ENCODE results near the gene PREX1. TPM values are rescaled to one million over a fixed set of nuclear protein-coding genes. Genes with fewer than 3 reads are reported as not detected.

The PREX1 gene
- total RNA-seq, 2 donors from 2014 or later = 7.4 to 37.9 TPM

DNA sequence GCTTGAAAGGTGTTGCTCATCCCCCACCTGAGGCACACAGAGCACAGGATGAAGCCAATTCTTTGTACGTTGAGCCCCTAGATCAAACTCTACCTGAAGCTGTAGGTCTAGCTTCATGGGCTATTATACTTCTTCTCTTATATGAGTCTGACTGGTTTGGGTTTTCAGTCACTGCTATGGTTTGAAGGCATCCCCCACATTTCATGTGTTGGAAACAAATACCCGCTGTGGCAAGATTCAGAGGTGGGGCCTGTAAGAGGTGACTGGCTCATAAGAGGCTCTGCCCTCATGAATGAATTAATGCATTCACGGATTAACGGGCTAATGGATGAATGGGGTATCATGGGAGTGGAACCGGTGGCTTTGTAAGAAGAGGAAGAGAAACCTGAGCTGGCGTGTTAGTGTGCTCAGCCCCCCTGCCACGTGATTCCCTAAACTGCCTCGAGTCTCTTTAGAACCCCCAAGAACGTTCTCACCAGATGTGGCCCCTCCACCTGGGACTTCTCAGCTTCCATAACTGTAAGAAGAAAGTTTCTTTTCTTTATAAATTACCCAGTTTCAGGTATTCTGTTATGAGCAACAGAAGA, 39.2 kb downstream of the PREX1 start:
- no peaks in the 10 kb centered on the region for H3K27me3 ChIP-seq (replicated peaks; ENCODE audit: insufficient read depth)
- peaks cover 4% of the 10 kb centered on the region for H3K4me1 ChIP-seq (replicated peaks)
- H3K4me3 ChIP-seq = no peak overlapping the region
- TF ChIP-seq, protein P1, sequence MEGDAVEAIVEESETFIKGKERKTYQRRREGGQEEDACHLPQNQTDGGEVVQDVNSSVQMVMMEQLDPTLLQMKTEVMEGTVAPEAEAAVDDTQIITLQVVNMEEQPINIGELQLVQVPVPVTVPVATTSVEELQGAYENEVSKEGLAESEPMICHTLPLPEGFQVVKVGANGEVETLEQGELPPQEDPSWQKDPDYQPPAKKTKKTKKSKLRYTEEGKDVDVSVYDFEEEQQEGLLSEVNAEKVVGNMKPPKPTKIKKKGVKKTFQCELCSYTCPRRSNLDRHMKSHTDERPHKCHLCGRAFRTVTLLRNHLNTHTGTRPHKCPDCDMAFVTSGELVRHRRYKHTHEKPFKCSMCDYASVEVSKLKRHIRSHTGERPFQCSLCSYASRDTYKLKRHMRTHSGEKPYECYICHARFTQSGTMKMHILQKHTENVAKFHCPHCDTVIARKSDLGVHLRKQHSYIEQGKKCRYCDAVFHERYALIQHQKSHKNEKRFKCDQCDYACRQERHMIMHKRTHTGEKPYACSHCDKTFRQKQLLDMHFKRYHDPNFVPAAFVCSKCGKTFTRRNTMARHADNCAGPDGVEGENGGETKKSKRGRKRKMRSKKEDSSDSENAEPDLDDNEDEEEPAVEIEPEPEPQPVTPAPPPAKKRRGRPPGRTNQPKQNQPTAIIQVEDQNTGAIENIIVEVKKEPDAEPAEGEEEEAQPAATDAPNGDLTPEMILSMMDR (IDR thresholded peaks at IDR 0.05) = no peak
- no peak for TF ChIP-seq POLR2AphosphoS5 (IDR thresholded peaks at IDR 0.05)
- TF ChIP-seq POLR2A (IDR thresholded peaks at IDR 0.05) = no peak
- H3K27ac ChIP-seq = peak overlapping the region in 1 of 2 donors; percentile 13
- 85% methylated on average over 9 of the region's 9 CpGs for WGBS
- intact Hi-C loops (cut with DNase I) = no loop called here
- no peaks in the 10 kb centered on the region for H3K36me3 ChIP-seq
- no peaks in the 10 kb centered on the region for H3K9me3 ChIP-seq
- DNase-seq (ENCODE audit: low spot score) = no peak

DNA sequence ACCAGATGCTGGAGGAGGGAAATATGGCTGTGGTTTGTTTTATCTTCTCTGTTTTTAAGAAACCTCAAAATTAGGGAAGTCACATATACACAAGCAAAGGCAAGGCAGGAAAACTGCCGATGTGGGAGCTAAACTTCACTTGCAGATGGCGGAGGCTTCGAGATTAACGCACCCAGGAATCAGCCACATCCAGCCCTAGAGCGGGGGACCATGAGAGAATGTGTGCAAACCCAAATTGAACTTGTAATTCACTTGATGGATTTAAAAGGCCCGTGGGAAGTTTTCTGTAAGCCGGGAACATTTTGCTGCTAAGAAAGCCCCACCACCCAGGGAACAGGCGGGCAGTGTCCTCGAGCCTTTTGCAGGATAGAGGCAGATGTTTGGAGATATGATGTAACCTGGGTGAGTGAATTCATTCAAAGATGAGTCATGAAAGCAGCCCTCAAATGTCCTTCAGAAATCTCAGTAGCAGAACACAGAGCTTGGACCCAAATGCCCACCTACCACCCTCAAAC, 39.9 kb downstream of the PREX1 start:
- intact Hi-C loops (cut with DNase I) = no loop called here
- Histone ChIP-seq H3K4me1 (replicated peaks) (peaks cover 4% of the 10 kb centered on the region), H3K27ac (no peak overlapping the region), H3K27me3 (replicated peaks; ENCODE audit: insufficient read depth) (no peaks in the 10 kb centered on the region), H3K4me3 (no peak overlapping the region), H3K9me3 (no peaks in the 10 kb centered on the region), H3K36me3 (no peaks in the 10 kb centered on the region)
- DNase-seq (ENCODE audit: low spot score) = no peak
- TF ChIP-seq, protein P1 (IDR thresholded peaks at IDR 0.05) = no peak
- TF ChIP-seq POLR2AphosphoS5 (IDR thresholded peaks at IDR 0.05) = no peak
- no peak for TF ChIP-seq POLR2A (IDR thresholded peaks at IDR 0.05)
- 72% methylated on average over 9 of the region's 9 CpGs for WGBS

DNA sequence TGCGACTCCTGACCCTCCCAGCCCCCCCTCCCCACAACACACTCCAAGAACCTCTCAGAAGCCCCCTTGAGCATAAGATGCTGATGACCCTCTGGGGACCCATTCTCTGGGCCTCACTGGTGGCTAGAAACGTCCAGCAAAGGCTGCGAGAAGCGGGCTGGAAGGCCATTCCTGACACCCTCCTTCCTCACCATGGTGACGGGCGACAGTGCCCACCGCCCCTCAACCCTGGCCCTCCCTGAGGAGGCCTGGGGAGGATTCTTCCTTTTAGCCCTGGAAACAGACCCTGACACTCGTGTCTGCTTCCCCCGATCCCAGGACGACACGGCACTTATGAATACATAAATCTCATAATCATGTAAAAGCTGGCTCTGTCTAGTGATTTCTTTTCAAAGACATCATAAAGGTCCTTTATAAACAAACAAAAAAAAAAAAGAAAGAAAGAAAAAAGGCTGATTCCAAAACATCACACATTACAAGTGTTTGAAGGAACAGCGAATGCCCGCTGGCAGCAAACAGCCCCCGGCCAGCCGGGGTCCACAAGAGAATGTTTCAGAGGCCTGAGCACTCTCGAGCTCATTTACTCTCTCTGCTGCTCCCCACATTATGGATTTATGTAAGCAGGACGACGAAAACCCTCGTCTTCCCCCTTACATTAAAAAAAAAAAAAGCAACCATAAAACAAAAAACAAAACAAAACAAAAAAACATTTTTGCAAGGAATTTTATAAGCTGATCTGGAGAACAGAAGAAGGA, 40.7 kb downstream of the PREX1 start:
- intact Hi-C loops (cut with DNase I) = no loop called here
- H3K4me1 ChIP-seq (replicated peaks) = peaks cover 4% of the 10 kb centered on the region
- H3K36me3 ChIP-seq = no peaks in the 10 kb centered on the region
- TF ChIP-seq POLR2AphosphoS5 (IDR thresholded peaks at IDR 0.05) (no peak), POLR2A (IDR thresholded peaks at IDR 0.05) (no peak)
- TF ChIP-seq, protein P1 (IDR thresholded peaks at IDR 0.05) = no peak
- H3K27ac ChIP-seq = peak overlapping the region; percentile 3 to 39
- WGBS = 55% methylated on average over 19 of the region's 19 CpGs
- no peaks in the 10 kb centered on the region for H3K27me3 ChIP-seq (replicated peaks; ENCODE audit: insufficient read depth)
- DNase-seq (ENCODE audit: low spot score) = no peak
- H3K9me3 ChIP-seq = no peaks in the 10 kb centered on the region
- no peak overlapping the region for H3K4me3 ChIP-seq

DNA sequence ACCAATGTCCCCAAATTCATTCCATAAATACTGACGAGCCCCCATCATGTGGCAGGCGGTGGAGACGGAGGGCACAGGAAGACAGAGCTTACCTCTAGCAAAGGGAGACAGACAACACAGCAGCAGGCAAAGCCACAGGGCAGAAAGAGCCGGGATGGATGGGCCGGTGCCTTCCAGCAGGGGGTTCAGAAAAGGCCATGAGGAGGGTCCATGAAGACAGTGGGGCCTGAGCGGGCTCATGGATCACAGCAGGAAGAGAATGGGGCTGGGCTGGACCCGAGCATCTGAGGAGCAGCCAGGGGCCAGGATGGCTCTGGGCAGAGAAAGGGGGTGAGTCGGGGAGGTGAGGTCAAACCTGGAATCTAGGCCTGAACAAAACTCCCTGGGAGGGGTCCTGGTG, 42.0 kb downstream of the PREX1 start:
- H3K27ac ChIP-seq = no peak overlapping the region
- H3K36me3 ChIP-seq = no peaks in the 10 kb centered on the region
- TF ChIP-seq, protein P1 (IDR thresholded peaks at IDR 0.05) = no peak
- TF ChIP-seq POLR2AphosphoS5 (IDR thresholded peaks at IDR 0.05) = no peak
- no peak for TF ChIP-seq POLR2A (IDR thresholded peaks at IDR 0.05)
- no peak for DNase-seq (ENCODE audit: low spot score)
- H3K27me3 ChIP-seq (replicated peaks; ENCODE audit: insufficient read depth) = no peaks in the 10 kb centered on the region
- intact Hi-C loops (cut with DNase I) = no loop called here
- no peaks in the 10 kb centered on the region for H3K4me1 ChIP-seq (replicated peaks)
- no peak overlapping the region for H3K4me3 ChIP-seq
- H3K9me3 ChIP-seq = no peaks in the 10 kb centered on the region
- 95% methylated on average over 8 of the region's 8 CpGs for WGBS

All from prostate gland (tissue), 2 donors.